Liver (tissue), 9 donors: Measurements from ENCODE around the gene TERB1. TPM values are rescaled to one million over a fixed set of nuclear protein-coding genes. Genes with fewer than 3 reads are reported as not detected.

ENCODE experiments used
- DNase-seq: peaks from one replicate; pipeline ENCODE4 v3.0.0-alpha.2; 2017; ENCODE audit warnings: low spot score
- H3K27ac ChIP-seq, 2 donors: one replicate each; pipeline ENCODE4 v1.7.0; 2013; ENCODE audit warnings: inconsistent platforms in 2 of 2, low read length in 2 of 2, control low read depth in 1 of 2, low read depth in 1 of 2, mild to moderate bottlenecking in 1 of 2
- H3K27me3 ChIP-seq, 4 donors: one replicate each; pipeline versions ENCODE4 v1.6.1 to v1.7.0; 2013; ENCODE audit warnings: low read length in 3 of 4, inconsistent platforms in 1 of 4, mild to moderate bottlenecking in 1 of 4, moderate library complexity in 1 of 4; ENCODE audit not compliant: control insufficient read depth in 4 of 4, insufficient read depth in 4 of 4
- H3K36me3 ChIP-seq, 4 donors: one replicate each; pipeline versions ENCODE4 v1.6.1 to v1.7.0; 2013; ENCODE audit warnings: low read length in 3 of 4, mild to moderate bottlenecking in 3 of 4, low read depth in 1 of 4, moderate library complexity in 1 of 4; ENCODE audit not compliant: control insufficient read depth in 4 of 4, insufficient read depth in 3 of 4
- H3K4me1 ChIP-seq, 4 donors: one replicate each; pipeline versions ENCODE4 v1.6.1 to v1.7.0; 2013; ENCODE audit warnings: low read length in 3 of 4, mild to moderate bottlenecking in 3 of 4, moderate library complexity in 1 of 4; ENCODE audit not compliant: control insufficient read depth in 4 of 4, insufficient read depth in 4 of 4
- H3K4me3 ChIP-seq, 3 donors: one replicate each; pipeline versions ENCODE4 v1.6.1 to v1.7.0; 2013; ENCODE audit warnings: low read length in 3 of 3, control low read depth in 1 of 3, low read depth in 1 of 3, mild to moderate bottlenecking in 1 of 3
- H3K9ac ChIP-seq, 2 donors: one replicate each; pipeline ENCODE4 v1.7.0; 2013; ENCODE audit warnings: low read length in 2 of 2, mild to moderate bottlenecking in 2 of 2, moderate library complexity in 2 of 2, control low read depth in 1 of 2, low read depth in 1 of 2
- H3K9me3 ChIP-seq, 4 donors: one replicate each; pipeline versions ENCODE4 v1.6.1 to v1.7.0; 2013; ENCODE audit warnings: low read length in 3 of 4; ENCODE audit not compliant: control insufficient read depth in 4 of 4
- CTCF ChIP-seq: fragments of 150-350 bp; IDR thresholded peaks from 2 replicates; pipeline ENCODE4 v1.5.1; 2017; ENCODE audit warnings: improper control_type of control experiment, low read depth, low read length; ENCODE audit not compliant: missing input control
- EGR1 ChIP-seq, 2 donors: IDR thresholded peaks; 2 replicates each; pipeline ENCODE4 v1.6.1; 2016 to 2018; ENCODE audit warnings: antibody characterized with exemption in 2 of 2, low read depth in 2 of 2
- FOXA1 ChIP-seq: IDR thresholded peaks from 2 replicates; pipeline ENCODE4 v1.6.1; 2016; ENCODE audit warnings: antibody characterized with exemption
- FOXA2 ChIP-seq: IDR thresholded peaks from 2 replicates; pipeline ENCODE4 v1.6.1; 2016; ENCODE audit warnings: antibody characterized with exemption
- GABPA ChIP-seq, 2 donors: IDR thresholded peaks in 1 of 2; conservative IDR thresholded peaks in 1 of 2; 2 replicates each; pipeline ENCODE4 v1.6.1; 2016; ENCODE audit warnings: antibody characterized with exemption in 2 of 2, mild to moderate bottlenecking in 1 of 2, moderate library complexity in 1 of 2
- HNF4A ChIP-seq, 2 donors: conservative IDR thresholded peaks; 2 replicates each; pipeline ENCODE4 v1.6.1; 2016; ENCODE audit warnings: antibody characterized with exemption in 2 of 2, mild to moderate bottlenecking in 2 of 2
- HNF4G ChIP-seq: IDR thresholded peaks from 2 replicates; pipeline ENCODE4 v1.6.1; 2016; ENCODE audit warnings: antibody characterized with exemption
- JUND ChIP-seq, 2 donors: IDR thresholded peaks; 2 replicates each; pipeline ENCODE4 v1.6.1; 2016; ENCODE audit warnings: antibody characterized with exemption in 2 of 2
- NR2F2 ChIP-seq: IDR thresholded peaks from 2 replicates; pipeline ENCODE4 v1.6.1; 2016; ENCODE audit warnings: antibody characterized with exemption
- RAD21 ChIP-seq, 2 donors: IDR thresholded peaks; 2 replicates each; pipeline ENCODE4 v1.6.1; 2016; ENCODE audit warnings: antibody characterized with exemption in 2 of 2, mild to moderate bottlenecking in 2 of 2
- REST ChIP-seq: IDR thresholded peaks from 2 replicates; pipeline ENCODE4 v1.6.1; 2016; ENCODE audit warnings: antibody characterized with exemption, mild to moderate bottlenecking
- TAF1 ChIP-seq: conservative IDR thresholded peaks from 2 replicates; pipeline ENCODE4 v1.6.1; 2016; ENCODE audit warnings: antibody characterized with exemption, mild to moderate bottlenecking
- YY1 ChIP-seq: IDR thresholded peaks from 2 replicates; pipeline ENCODE4 v1.6.1; 2016; ENCODE audit warnings: antibody characterized with exemption, mild to moderate bottlenecking
- WGBS: extraction: QIAGEN DNeasy Blood & Tissue Kit; methylation state at CpG from one replicate; pipeline ENCODE4 v1.1.7; 2013; 5-methylcytosine and 5-hydroxymethylcytosine counted together
- polyA plus RNA-seq, 2 donors: library from polyadenylated mRNA; stranded (reverse) in 1 of 2; unstranded in 1 of 2; fragments of 200-250 nt in 1 of 2; fragments of >200 nt in 1 of 2; fragmentation: Nextera tagmentation in 1 of 2; extraction: Ambion mirVana in 1 of 2; gene quantifications; one replicate each; pipeline versions ENCODE4 v1.2.1 to v1.2.3, GENCODE V29; 2013 to 2015
- total RNA-seq, 2 donors: library from RNA; depleted of rRNA; stranded (reverse); fragments of >200 nt; gene quantifications; one replicate each; pipeline ENCODE4 v1.2.3, GENCODE V29; 2014
- TF ChIP-seq, protein P1 (sequence below): IDR thresholded peaks from 2 replicates; pipeline ENCODE4 v1.6.1; 2016; ENCODE audit warnings: antibody characterized with exemption
- TF ChIP-seq, protein P2 (sequence below): IDR thresholded peaks from 2 replicates; pipeline ENCODE4 v1.6.1; 2016; ENCODE audit warnings: antibody characterized with exemption
- donor health status: healthy.
- donor health status: healthy.
- donor health status: healthy.
- donor health status: healthy.
- donor health status: healthy.

Gene TERB1
- total and polyA plus RNA-seq, 4 donors, result 0.08 to 0.17 TPM; not detected in 2

GRCh38 chr16:66845080-66845410 is 43.7 kb upstream of the TERB1 start:
- Histone ChIP-seq H3K4me3 (peak overlapping the region in 2 of 3 donors; percentile 6 to 45), H3K36me3 (no peaks in the 10 kb centered on the region), H3K9ac (no peak overlapping the region), H3K9me3 (no peaks in the 10 kb centered on the region), H3K27ac (no peak overlapping the region), H3K4me1 (peaks cover 5 to 9% (median 8%) of the 10 kb centered on the region in 4 donors), H3K27me3 (peaks cover 2 to 5% (median 4%) of the 10 kb centered on the region in 4 donors)
- DNase-seq, result no peak
- WGBS, result 15% methylated on average over 10 of the region's 10 CpGs
- TF ChIP-seq HNF4A (conservative IDR thresholded peaks at IDR 0.05), result no peak
- no peak for TF ChIP-seq RAD21 (IDR thresholded peaks at IDR 0.05)
- TF ChIP-seq EGR1 (IDR thresholded peaks at IDR 0.05; ENCODE audit: low read depth in 2 of 2), result no peak
- TF ChIP-seq TAF1, result no peak
- TF ChIP-seq REST, result no peak
- TF ChIP-seq CTCF, result no peak
- TF ChIP-seq, protein P1, sequence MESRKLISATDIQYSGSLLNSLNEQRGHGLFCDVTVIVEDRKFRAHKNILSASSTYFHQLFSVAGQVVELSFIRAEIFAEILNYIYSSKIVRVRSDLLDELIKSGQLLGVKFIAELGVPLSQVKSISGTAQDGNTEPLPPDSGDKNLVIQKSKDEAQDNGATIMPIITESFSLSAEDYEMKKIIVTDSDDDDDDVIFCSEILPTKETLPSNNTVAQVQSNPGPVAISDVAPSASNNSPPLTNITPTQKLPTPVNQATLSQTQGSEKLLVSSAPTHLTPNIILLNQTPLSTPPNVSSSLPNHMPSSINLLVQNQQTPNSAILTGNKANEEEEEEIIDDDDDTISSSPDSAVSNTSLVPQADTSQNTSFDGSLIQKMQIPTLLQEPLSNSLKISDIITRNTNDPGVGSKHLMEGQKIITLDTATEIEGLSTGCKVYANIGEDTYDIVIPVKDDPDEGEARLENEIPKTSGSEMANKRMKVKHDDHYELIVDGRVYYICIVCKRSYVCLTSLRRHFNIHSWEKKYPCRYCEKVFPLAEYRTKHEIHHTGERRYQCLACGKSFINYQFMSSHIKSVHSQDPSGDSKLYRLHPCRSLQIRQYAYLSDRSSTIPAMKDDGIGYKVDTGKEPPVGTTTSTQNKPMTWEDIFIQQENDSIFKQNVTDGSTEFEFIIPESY, result no peak
- TF ChIP-seq, protein P2, sequence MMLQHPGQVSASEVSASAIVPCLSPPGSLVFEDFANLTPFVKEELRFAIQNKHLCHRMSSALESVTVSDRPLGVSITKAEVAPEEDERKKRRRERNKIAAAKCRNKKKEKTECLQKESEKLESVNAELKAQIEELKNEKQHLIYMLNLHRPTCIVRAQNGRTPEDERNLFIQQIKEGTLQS, result no peak
- no peak for TF ChIP-seq NR2F2
- no peak for TF ChIP-seq FOXA1
- no peak for TF ChIP-seq FOXA2
- no peak for TF ChIP-seq JUND (IDR thresholded peaks at IDR 0.05)
- TF ChIP-seq YY1, result no peak
- no peak for TF ChIP-seq HNF4G
- TF ChIP-seq GABPA (IDR thresholded peaks at IDR 0.05 in 1 of 2, conservative IDR thresholded peaks at IDR 0.05 in 1 of 2), result no peak

GRCh38 chr16:66844342-66845079 is 43.1 kb upstream of the TERB1 start, which contains the start of gene CA7:
Gene CA7 (plus strand): TSS chr16:66844414. CDS start chr16:66844488, 74 bp downstream.
- Histone ChIP-seq H3K4me3 (peak within 1 kb of the TSS in 2 of 3 donors; percentile 6 to 45), H3K27ac (no peak within 1 kb of the TSS), H3K27me3 (peaks cover 2 to 5% (median 4%) of the 10 kb centered on the region in 4 donors), H3K4me1 (peaks cover 5 to 9% (median 8%) of the 10 kb centered on the region in 4 donors), H3K9ac (no peak within 1 kb of the TSS), H3K9me3 (no peaks in the 10 kb centered on the region), H3K36me3 (no peaks in the 10 kb centered on the region)
- DNase-seq, result no peak
- WGBS, result 5% methylated on average over 79 of the region's 79 CpGs
- no peak for TF ChIP-seq RAD21 (IDR thresholded peaks at IDR 0.05)
- TF ChIP-seq, protein P1, result no peak
- TF ChIP-seq CTCF, result no peak
- no peak for TF ChIP-seq GABPA (IDR thresholded peaks at IDR 0.05 in 1 of 2, conservative IDR thresholded peaks at IDR 0.05 in 1 of 2)
